SK-N-SH (cell line): Measurements from ENCODE around the gene CLMN. TPM values are rescaled to one million over a fixed set of nuclear protein-coding genes. Genes with fewer than 3 reads are reported as not detected.

Experiments used
- CTCF ChIA-PET: fragments of 300-600, 350-600 bp; formaldehyde crosslinking; extraction: SDS; loops from one replicate; lab custom pipeline; 2021; lab: Yijun Ruan, JAX
- POLR2A ChIA-PET: fragments of 350-600 bp; sonication (Branson Sonifier 250); formaldehyde crosslinking; extraction: SDS; loops from one replicate; lab custom pipeline; 2020; ENCODE audit warnings: antibody characterized with exemption, inconsistent platforms; lab: Yijun Ruan, JAX
- DNase-seq: peaks from one replicate; pipeline ENCODE4 v3.0.0; 2012
- H2AFZ ChIP-seq: fragments of 200-600 bp; sonication (generic); 2 replicates; pipeline ENCODE4 v1.8.1; 2016; ENCODE audit warnings: antibody characterized with exemption, mild to moderate bottlenecking, low read depth
- H3F3A ChIP-seq: fragments of 200-600 bp; sonication (generic); replicated peaks from 2 replicates; pipeline ENCODE3; 2016; ENCODE audit warnings: antibody characterized with exemption, mild to moderate bottlenecking; ENCODE audit not compliant: insufficient read depth
- H3K27ac ChIP-seq, 2 experiments: fragments of 200-500 bp in 1 of 2; fragments of 200-600 bp in 1 of 2; sonication (Bioruptor generic) in 1 of 2; sonication (generic), shearing (Covaris generic) in 1 of 2; 2 replicates each; pipeline versions ENCODE4 v1.5.1 to v1.6.1; 2014 to 2016; ENCODE audit warnings: low read depth in 2 of 2, inconsistent platforms in 1 of 2, low read length in 1 of 2, mild to moderate bottlenecking in 1 of 2, mixed read lengths in 1 of 2
- H3K27me3 ChIP-seq: fragments of 200-600 bp; sonication (generic), shearing (Covaris generic); 2 replicates; pipeline ENCODE4 v1.6.1; 2016; ENCODE audit warnings: mixed run types; ENCODE audit not compliant: insufficient read depth
- H3K36me3 ChIP-seq, 2 experiments: fragments of 200-500 bp in 1 of 2; fragments of 200-600 bp in 1 of 2; sonication (Bioruptor generic) in 1 of 2; sonication (generic) in 1 of 2; replicated peaks in 1 of 2; 2 replicates each; pipeline versions ENCODE3 to v1.5.1; 2014 to 2016; ENCODE audit warnings: low read length in 1 of 2, mild to moderate bottlenecking in 1 of 2; ENCODE audit not compliant: insufficient read depth in 2 of 2, control insufficient read depth in 1 of 2
- H3K4me1 ChIP-seq, 2 experiments: fragments of 200-500 bp in 1 of 2; fragments of 200-600 bp in 1 of 2; sonication (Bioruptor generic) in 1 of 2; sonication (generic), shearing (Covaris generic) in 1 of 2; 2 replicates each; pipeline versions ENCODE4 v1.5.1 to v1.6.1; 2014 to 2016; ENCODE audit warnings: low read depth in 1 of 2, low read length in 1 of 2, mixed run types in 1 of 2; ENCODE audit not compliant: insufficient read depth in 2 of 2, control insufficient read depth in 1 of 2
- H3K4me2 ChIP-seq: fragments of 200-600 bp; sonication (generic), shearing (Covaris generic); 2 replicates; pipeline ENCODE4 v1.6.1; 2017; ENCODE audit warnings: mixed run types
- H3K4me3 ChIP-seq, 2 experiments: fragments of 200-500 bp in 1 of 2; fragments of 200-600 bp in 1 of 2; sonication (Bioruptor generic) in 1 of 2; sonication (generic), shearing (Covaris generic) in 1 of 2; 2 replicates each; pipeline versions ENCODE4 v1.5.1 to v1.8.1; 2014 to 2016; ENCODE audit warnings: low read depth in 2 of 2, inconsistent platforms in 1 of 2, low read length in 1 of 2, mild to moderate bottlenecking in 1 of 2, mixed read lengths in 1 of 2, moderate library complexity in 1 of 2
- H3K79me2 ChIP-seq: fragments of 200-600 bp; sonication (generic); 2 replicates; pipeline ENCODE4 v1.8.1; 2017; ENCODE audit warnings: mild to moderate bottlenecking; ENCODE audit not compliant: insufficient read depth
- H3K9ac ChIP-seq: fragments of 200-600 bp; sonication (generic); 2 replicates; pipeline ENCODE4 v1.6.1; 2017; ENCODE audit warnings: mixed run types
- H3K9me2 ChIP-seq: fragments of 200-600 bp; sonication (generic); 2 replicates; pipeline ENCODE4 v1.6.1; 2017; ENCODE audit warnings: mixed run types
- H3K9me3 ChIP-seq: fragments of 200-600 bp; sonication (generic); 2 replicates; pipeline ENCODE4 v1.6.1; 2017; ENCODE audit warnings: mixed run types, mild to moderate bottlenecking, moderate library complexity
- H4K20me1 ChIP-seq: fragments of 200-600 bp; sonication (generic); 2 replicates; pipeline ENCODE4 v1.6.1; 2017; ENCODE audit warnings: mild to moderate bottlenecking, mixed run types; ENCODE audit not compliant: insufficient read depth
- CHD2 ChIP-seq: fragments of 150-350 bp; IDR thresholded peaks from 2 replicates; pipeline ENCODE4 v1.6.1; 2018; ENCODE audit warnings: low read length; ENCODE audit not compliant: partially characterized antibody
- ELF1 ChIP-seq: IDR thresholded peaks from 2 replicates; pipeline ENCODE4 v1.4.0; 2012
- EP300 ChIP-seq, 2 experiments: IDR thresholded peaks; 2 replicates each; pipeline versions ENCODE4 v1.4.0 to v1.6.1; 2012; ENCODE audit warnings: borderline replicate concordance in 1 of 2, low read depth in 1 of 2, low read length in 1 of 2
- FOSL2 ChIP-seq: IDR thresholded peaks from 2 replicates; pipeline ENCODE4 v1.4.0; 2012; ENCODE audit warnings: low read depth, mild to moderate bottlenecking, moderate library complexity, borderline replicate concordance
- FOXJ3 ChIP-seq: sonication (generic); formaldehyde crosslinking; IDR thresholded peaks from 2 replicates; pipeline ENCODE4 v1.5.1; 2020; ENCODE audit warnings: mild to moderate bottlenecking, missing genetic modification reagents
- GABPA ChIP-seq: IDR thresholded peaks from 2 replicates; pipeline ENCODE4 v1.4.0; 2012; ENCODE audit warnings: low read depth, mild to moderate bottlenecking
- MEF2A ChIP-seq: IDR thresholded peaks from 2 replicates; pipeline ENCODE4 v1.4.0; 2012; ENCODE audit warnings: low read depth, borderline replicate concordance
- MXI1 ChIP-seq: IDR thresholded peaks from 2 replicates; pipeline ENCODE4 v1.6.1; 2012; ENCODE audit warnings: mild to moderate bottlenecking, low read depth, low read length, improper control_type of control experiment
- NRF1 ChIP-seq: IDR thresholded peaks from 2 replicates; pipeline ENCODE4 v1.6.1; 2012; ENCODE audit warnings: low read depth, mild to moderate bottlenecking, low read length
- PBX3 ChIP-seq: IDR thresholded peaks from 2 replicates; pipeline ENCODE4; 2012
- REST ChIP-seq: IDR thresholded peaks from 2 replicates; pipeline ENCODE4 v1.6.1; 2012; ENCODE audit warnings: mild to moderate bottlenecking, low read depth, low read length, moderate library complexity
- RFX5 ChIP-seq: IDR thresholded peaks from 2 replicates; pipeline ENCODE4 v1.6.1; 2012; ENCODE audit warnings: mild to moderate bottlenecking, improper control_type of control experiment, low read length
- RXRA ChIP-seq: IDR thresholded peaks from 2 replicates; pipeline ENCODE4 v1.4.0; 2012; ENCODE audit warnings: low read depth, mild to moderate bottlenecking, borderline replicate concordance
- TEAD4 ChIP-seq: IDR thresholded peaks from 2 replicates; pipeline ENCODE4 v1.4.0; 2012; ENCODE audit warnings: mild to moderate bottlenecking, borderline replicate concordance; ENCODE audit not compliant: insufficient read depth
- USF1 ChIP-seq: IDR thresholded peaks from 2 replicates; pipeline ENCODE4 v1.4.0; 2012; ENCODE audit warnings: low read depth, borderline replicate concordance
- USF2 ChIP-seq: fragments of 150-350 bp; IDR thresholded peaks from 2 replicates; pipeline ENCODE4 v1.6.1; 2017; ENCODE audit warnings: antibody characterized with exemption, low read length, low read depth, borderline replicate concordance
- YY1 ChIP-seq: IDR thresholded peaks from 2 replicates; pipeline ENCODE4 v1.4.0; 2012; ENCODE audit warnings: low read depth, mild to moderate bottlenecking
- WGBS: methylation state at CpG from one replicate; pipeline ENCODE4 v1.1.6; 2017; ENCODE audit warnings: low lambda C conversion rate; 5-methylcytosine and 5-hydroxymethylcytosine counted together
- polyA plus RNA-seq, 3 experiments: library from polyadenylated mRNA; depleted of rRNA; stranded (reverse); fragments of >200 nt; gene quantifications; 2 replicates each; pipeline ENCODE4 v1.2.3, GENCODE V29; 2012

Gene CLMN
- polyA plus RNA-seq, 1 of the 3 experiments (the other 2 are of a cell fraction) = 1.4 TPM

- Histone ChIP-seq H3K4me2 (no peak overlapping the region), H3K9me2 (no peaks in the 10 kb centered on the region), H3K9me3 (no peaks in the 10 kb centered on the region), H3K27ac (no peak overlapping the region), H3K9ac (no peak overlapping the region), H3K27me3 (no peaks in the 10 kb centered on the region), H2AFZ (no peak overlapping the region), H3F3A (no peaks in the 10 kb centered on the region), H3K4me1 (0 out of 4 replicates have a peak, but pooled peaks cover 0 to 3% of the 10 kb centered on the region in 2 experiments), H3K79me2 (no peaks in the 10 kb centered on the region), H4K20me1 (no peaks in the 10 kb centered on the region), H3K36me3 (no peaks in the 10 kb centered on the region), H3K4me3 (no peak overlapping the region)
- DNase-seq = no peak
- ChIA-PET CTCF (no interaction called here), POLR2A (no interaction called here)
- no peak for TF ChIP-seq MEF2A
- no peak for TF ChIP-seq TEAD4
- TF ChIP-seq PBX3 = no peak
- TF ChIP-seq RFX5 = no peak
- TF ChIP-seq YY1 = no peak
- no peak for TF ChIP-seq EP300 (IDR thresholded peaks at IDR 0.05; ENCODE audit: borderline replicate concordance in 1 of 2, low read depth in 1 of 2, low read length in 1 of 2)
- 83% methylated on average over 8 of the region's 8 CpGs for WGBS
Observed at GRCh38 chr14:95182379-95182778, 137.3 kb downstream of the CLMN start.

- no peak overlapping the region for H2AFZ ChIP-seq
- 92% methylated on average over 8 of the region's 8 CpGs for WGBS
- 0 out of 4 replicates have a peak, but pooled peaks cover 0 to 3% of the 10 kb centered on the region in 2 experiments for H3K4me1 ChIP-seq
- no peak overlapping the region for H3K4me2 ChIP-seq
- H3F3A ChIP-seq = no peaks in the 10 kb centered on the region
- H4K20me1 ChIP-seq = no peaks in the 10 kb centered on the region
- no peak overlapping the region for H3K4me3 ChIP-seq
- H3K9me3 ChIP-seq = no peaks in the 10 kb centered on the region
- no peak for DNase-seq
- ChIA-PET CTCF (no interaction called here), POLR2A (no interaction called here)
- no peaks in the 10 kb centered on the region for H3K79me2 ChIP-seq
- H3K9me2 ChIP-seq = no peaks in the 10 kb centered on the region
- H3K27ac ChIP-seq = no peak overlapping the region
- no peaks in the 10 kb centered on the region for H3K27me3 ChIP-seq
- H3K36me3 ChIP-seq = no peaks in the 10 kb centered on the region
- no peak overlapping the region for H3K9ac ChIP-seq
- TF ChIP-seq REST = no peak
- TF ChIP-seq FOSL2 = no peak
- TF ChIP-seq TEAD4 = no peak
- TF ChIP-seq CHD2 = no peak
- TF ChIP-seq RFX5 = no peak
- TF ChIP-seq USF1 = no peak
- no peak for TF ChIP-seq RXRA
- TF ChIP-seq FOXJ3 = no peak
- TF ChIP-seq USF2 = no peak
- no peak for TF ChIP-seq GABPA
- no peak for TF ChIP-seq EP300 (IDR thresholded peaks at IDR 0.05; ENCODE audit: borderline replicate concordance in 1 of 2, low read depth in 1 of 2, low read length in 1 of 2)
- TF ChIP-seq MXI1 = no peak
- no peak for TF ChIP-seq PBX3
- TF ChIP-seq NRF1 = no peak
- no peak for TF ChIP-seq ELF1
Observed at GRCh38 chr14:95180966-95181741, 138.6 kb downstream of the CLMN start.
